GM19193 (cell line): ENCODE data around the gene FADS3.
A peak's percentile ranks its signal among the peaks of the same experiment; 100 is the strongest.

Experiments
- POLR2A ChIP-seq: IDR thresholded peaks from 4 replicates; pipeline ENCODE4 v1.6.1; 2011; ENCODE audit not compliant: insufficient read depth, insufficient read length; ENCODE audit errors: extremely low read depth

The FADS3 gene

GRCh38 chr11:61837411-61838005 is 53.8 kb downstream of the FADS3 start:
- TF ChIP-seq POLR2A = no peak

- no peak for TF ChIP-seq POLR2A
These were observed 55.2 kb downstream of the FADS3 start for GRCh38 chr11:61836193-61836592.

- TF ChIP-seq POLR2A = peak; percentile 78
These were observed 56.9 kb downstream of the FADS3 start for GRCh38 chr11:61834278-61835048.

- no peak for TF ChIP-seq POLR2A
These were observed 57.4 kb downstream of the FADS3 start for GRCh38 chr11:61833926-61834277.

GRCh38 chr11:61833471-61833870 is 57.9 kb downstream of the FADS3 start:
- no peak for TF ChIP-seq POLR2A

GRCh38 chr11:61832754-61833153 is 58.6 kb downstream of the FADS3 start:
- TF ChIP-seq POLR2A = no peak

- TF ChIP-seq POLR2A = no peak
These were observed 59.1 kb downstream of the FADS3 start for GRCh38 chr11:61832207-61832606.

- TF ChIP-seq POLR2A = no peak
These were observed 60.9 kb downstream of the FADS3 start for GRCh38 chr11:61830237-61831105.

GRCh38 chr11:61829806-61830205 is 61.5 kb downstream of the FADS3 start:
- no peak for TF ChIP-seq POLR2A

GRCh38 chr11:61828629-61829407 is 62.5 kb downstream of the FADS3 start:
- peak; percentile 28 for TF ChIP-seq POLR2A

GRCh38 chr11:61828379-61828628 is 63.0 kb downstream of the FADS3 start:
- no peak for TF ChIP-seq POLR2A

GRCh38 chr11:61827571-61828378 is 63.6 kb downstream of the FADS3 start, which contains the start of gene FADS2:
TSS of gene FADS2 (plus strand) at chr11:61828300. CDS start at chr11:61828391, 91 bp downstream.
- TF ChIP-seq POLR2A = peak; percentile 85

GRCh38 chr11:61826930-61827570 is 64.3 kb downstream of the FADS3 start:
- no peak for TF ChIP-seq POLR2A
